T-helper 17 cell (primary cell): Measurements from ENCODE around the gene CDH4. TPM values are rescaled to one million over a fixed set of nuclear protein-coding genes. Genes with fewer than 3 reads are reported as not detected.

Source experiments
- ATAC-seq: fragments of 150-1000 bp; cut with Tn5 transposase; 2 replicates; pipeline ENCODE4 v1.10.0; 2021; ENCODE audit warnings: mild to moderate bottlenecking, moderate library complexity
- DNase-seq, 3 donors: peaks; one replicate each; pipeline versions ENCODE4 v3.0.0 to v3.0.0-alpha.2; 2020 to 2021
- H3K9me3 ChIP-seq: one replicate; pipeline ENCODE4 v1.7.0; 2013; ENCODE audit warnings: low read length, mild to moderate bottlenecking; ENCODE audit not compliant: control insufficient read depth, poor library complexity, severe bottlenecking
- H3K27ac Mint-ChIP-seq: one replicate; pipeline ENCODE4 v1.8.0; 2022; ENCODE audit warnings: mild to moderate bottlenecking, moderate library complexity, mixed read lengths
- H3K27me3 Mint-ChIP-seq: one replicate; pipeline ENCODE4 v1.8.0; 2022; ENCODE audit warnings: mixed read lengths
- H3K36me3 Mint-ChIP-seq: one replicate; pipeline ENCODE4 v1.8.0; 2022; ENCODE audit warnings: low read depth, mixed read lengths
- H3K4me1 Mint-ChIP-seq: one replicate; pipeline ENCODE4 v1.8.0; 2022; ENCODE audit warnings: mild to moderate bottlenecking, mixed read lengths
- H3K4me3 Mint-ChIP-seq: one replicate; pipeline ENCODE4 v1.8.0; 2022; ENCODE audit warnings: mild to moderate bottlenecking, moderate library complexity, mixed read lengths
- total RNA-seq, 4 donors: library from RNA in 2 of 4; stranded (reverse) in 2 of 4; gene quantifications; one replicate each; pipeline ENCODE4 v1.2.3 and lab custom pipeline; 2022 to 2026

CDH4 gene
- total RNA-seq, 2 donors from 2014 or later, result 0.55 to 0.67 TPM

DNA sequence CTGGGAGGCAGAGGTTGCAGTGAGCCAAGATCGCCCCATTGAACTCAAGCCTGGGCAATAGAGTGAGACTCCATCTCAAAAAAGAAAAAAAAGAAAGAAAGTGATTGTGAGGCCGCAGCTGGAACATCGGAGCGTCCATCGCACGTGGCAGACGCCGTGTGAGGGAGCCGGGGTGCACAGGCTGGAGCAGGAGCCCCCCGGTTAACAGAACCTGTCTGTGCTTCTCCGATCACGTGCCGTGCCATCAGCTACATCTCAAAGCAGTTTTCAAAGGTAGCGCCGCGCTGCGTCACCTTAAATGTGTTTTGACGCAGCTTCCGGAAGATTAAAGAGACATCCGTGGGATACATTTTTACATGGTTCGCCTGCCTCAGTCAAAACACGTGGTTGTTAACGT, 674.7 kb downstream of the CDH4 start:
- DNase-seq (no peak), ATAC-seq (no peak)
- H3K9me3 ChIP-seq, result no peaks in the 10 kb centered on the region
- Mint-ChIP-seq H3K27me3 (no peaks in the 10 kb centered on the region), H3K27ac (no peak overlapping the region), H3K4me1 (no peaks in the 10 kb centered on the region), H3K36me3 (no peaks in the 10 kb centered on the region), H3K4me3 (no peak overlapping the region)

DNA sequence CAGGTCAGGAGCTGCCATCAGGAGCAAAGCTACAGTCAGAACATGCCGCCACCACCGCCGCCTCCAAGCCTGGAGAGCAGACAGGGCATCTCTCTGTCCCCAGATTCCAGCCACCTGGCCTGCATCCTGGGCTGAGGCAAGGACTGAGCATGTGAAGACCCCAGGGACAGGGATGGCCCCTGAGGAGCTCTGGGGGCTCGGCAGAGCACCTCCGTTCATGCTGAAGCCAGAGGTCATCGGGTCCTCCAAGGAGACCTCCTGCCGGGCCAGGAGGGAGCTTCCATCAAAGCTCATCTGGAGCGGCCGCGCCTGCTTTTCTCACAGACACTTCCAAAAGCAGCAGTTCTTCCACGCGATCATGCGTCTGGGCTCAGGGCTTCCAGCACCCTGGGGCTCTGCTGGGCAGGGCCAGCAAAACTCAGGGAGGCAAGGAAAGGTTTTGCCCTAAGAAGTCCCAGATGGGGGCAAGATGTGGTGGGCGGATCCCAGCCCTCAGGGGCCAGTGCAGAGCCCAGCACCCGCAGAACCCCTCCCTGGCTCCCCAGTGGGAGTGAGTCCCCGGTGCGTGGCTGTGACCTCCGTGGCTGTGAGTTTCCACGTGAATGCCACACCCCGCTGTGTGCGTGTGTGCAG, 675.2 kb downstream of the CDH4 start:
- Mint-ChIP-seq H3K36me3 (no peaks in the 10 kb centered on the region), H3K4me3 (no peak overlapping the region), H3K27me3 (no peaks in the 10 kb centered on the region), H3K4me1 (no peaks in the 10 kb centered on the region), H3K27ac (no peak overlapping the region)
- H3K9me3 ChIP-seq, result no peaks in the 10 kb centered on the region
- peak in 1 of 3 donors; percentile 4 for DNase-seq
- ATAC-seq, result no peak

DNA sequence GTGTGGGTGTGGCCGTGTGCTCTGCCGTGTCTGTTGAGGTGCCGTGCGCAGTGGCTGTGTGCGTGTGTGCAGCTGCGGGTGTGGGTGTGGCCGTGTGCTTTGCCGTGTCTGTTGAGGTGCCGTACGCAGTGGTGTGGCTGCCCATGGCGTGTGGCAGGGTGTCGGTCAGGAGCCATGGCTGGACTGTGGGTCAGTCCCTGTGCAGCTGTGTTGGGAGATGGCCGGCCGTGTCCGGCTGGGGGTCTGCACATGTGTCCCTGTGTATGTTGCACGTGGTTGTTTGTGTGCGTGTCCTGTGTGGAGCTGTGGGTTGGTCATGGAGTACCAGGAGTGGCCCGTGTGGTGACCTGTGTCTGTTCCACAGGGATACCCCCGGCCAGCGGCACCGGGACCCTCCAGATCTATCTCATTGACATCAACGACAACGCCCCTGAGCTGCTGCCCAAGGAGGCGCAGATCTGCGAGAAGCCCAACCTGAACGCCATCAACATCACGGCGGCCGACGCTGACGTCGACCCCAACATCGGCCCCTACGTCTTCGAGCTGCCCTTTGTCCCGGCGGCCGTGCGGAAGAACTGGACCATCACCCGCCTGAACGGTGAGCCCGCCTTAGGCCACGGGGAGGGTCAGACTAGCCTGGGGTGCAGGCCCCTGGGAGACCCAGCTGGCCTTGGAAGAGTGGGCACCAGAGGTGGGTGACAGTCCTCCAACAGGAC, 675.9 kb downstream of the CDH4 start:
- Mint-ChIP-seq H3K27ac (no peak overlapping the region), H3K27me3 (no peaks in the 10 kb centered on the region)
- ATAC-seq, result no peak

DNA sequence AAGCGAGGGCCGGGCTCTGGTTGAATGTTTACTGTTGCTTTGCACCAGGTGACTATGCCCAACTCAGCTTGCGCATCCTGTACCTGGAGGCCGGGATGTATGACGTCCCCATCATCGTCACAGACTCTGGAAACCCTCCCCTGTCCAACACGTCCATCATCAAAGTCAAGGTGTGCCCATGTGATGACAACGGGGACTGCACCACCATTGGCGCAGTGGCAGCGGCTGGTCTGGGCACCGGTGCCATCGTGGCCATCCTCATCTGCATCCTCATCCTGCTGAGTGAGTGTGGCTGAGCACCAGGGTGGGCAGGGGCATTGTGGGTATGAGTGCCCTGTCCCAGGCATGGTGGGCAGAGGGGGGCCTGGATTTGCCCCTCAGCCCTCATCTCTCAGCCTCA, 677.5 kb downstream of the CDH4 start:
- no peaks in the 10 kb centered on the region for H3K9me3 ChIP-seq
- H3K27me3 Mint-ChIP-seq, result no peaks in the 10 kb centered on the region
- no peak overlapping the region for H3K27ac Mint-ChIP-seq
- H3K4me1 Mint-ChIP-seq, result no peaks in the 10 kb centered on the region
- no peak for ATAC-seq
- no peaks in the 10 kb centered on the region for H3K36me3 Mint-ChIP-seq
- DNase-seq, result no peak
- no peak overlapping the region for H3K4me3 Mint-ChIP-seq

More for the DNA sequence above, 675.9 kb downstream of the CDH4 start:
- Mint-ChIP-seq H3K4me3 (no peak overlapping the region), H3K4me1 (no peaks in the 10 kb centered on the region), H3K36me3 (no peaks in the 10 kb centered on the region)
- peak in 1 of 3 donors; percentile 8 for DNase-seq
- H3K9me3 ChIP-seq, result no peaks in the 10 kb centered on the region

DNA sequence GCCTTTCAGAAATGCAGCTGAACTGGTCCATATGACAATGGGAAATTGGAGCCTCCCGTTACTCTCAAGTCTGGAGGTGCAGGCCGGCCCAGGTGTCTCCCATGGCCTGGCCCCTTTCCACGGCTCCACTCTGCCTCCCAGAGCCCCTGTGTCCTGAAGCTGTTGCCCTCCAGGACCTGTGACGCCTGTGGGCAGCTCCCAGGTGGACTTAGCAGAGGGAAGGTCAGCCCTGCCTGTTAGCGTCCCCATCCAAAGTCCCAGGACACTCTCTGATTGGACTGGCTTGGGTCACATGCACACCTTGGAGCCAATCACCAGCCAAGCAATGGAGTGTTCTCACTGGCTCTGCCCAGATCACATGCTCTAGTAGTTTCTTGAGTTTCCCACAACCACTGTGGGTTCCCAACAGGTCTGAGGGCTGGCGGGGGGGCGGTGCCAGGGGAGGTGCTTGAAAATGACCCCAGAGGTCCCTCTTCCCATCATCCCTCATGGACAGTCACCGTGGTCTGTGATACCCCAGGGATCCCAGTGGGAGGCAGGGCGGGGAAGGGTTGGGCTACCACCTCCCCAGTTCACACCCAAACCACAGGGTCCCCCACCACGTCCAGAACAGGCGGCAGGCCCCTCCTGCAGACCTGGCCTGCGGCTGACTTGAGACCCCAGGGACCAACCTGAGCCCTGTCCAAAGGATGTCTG, 678.1 kb downstream of the CDH4 start:
- H3K27ac Mint-ChIP-seq, result no peak overlapping the region
- ATAC-seq, result no peak
- H3K36me3 Mint-ChIP-seq, result peaks cover 2% of the 10 kb centered on the region
- no peak for DNase-seq
- no peak overlapping the region for H3K4me3 Mint-ChIP-seq
- H3K9me3 ChIP-seq, result no peaks in the 10 kb centered on the region
- no peaks in the 10 kb centered on the region for H3K27me3 Mint-ChIP-seq
- H3K4me1 Mint-ChIP-seq, result peaks cover 3% of the 10 kb centered on the region

DNA sequence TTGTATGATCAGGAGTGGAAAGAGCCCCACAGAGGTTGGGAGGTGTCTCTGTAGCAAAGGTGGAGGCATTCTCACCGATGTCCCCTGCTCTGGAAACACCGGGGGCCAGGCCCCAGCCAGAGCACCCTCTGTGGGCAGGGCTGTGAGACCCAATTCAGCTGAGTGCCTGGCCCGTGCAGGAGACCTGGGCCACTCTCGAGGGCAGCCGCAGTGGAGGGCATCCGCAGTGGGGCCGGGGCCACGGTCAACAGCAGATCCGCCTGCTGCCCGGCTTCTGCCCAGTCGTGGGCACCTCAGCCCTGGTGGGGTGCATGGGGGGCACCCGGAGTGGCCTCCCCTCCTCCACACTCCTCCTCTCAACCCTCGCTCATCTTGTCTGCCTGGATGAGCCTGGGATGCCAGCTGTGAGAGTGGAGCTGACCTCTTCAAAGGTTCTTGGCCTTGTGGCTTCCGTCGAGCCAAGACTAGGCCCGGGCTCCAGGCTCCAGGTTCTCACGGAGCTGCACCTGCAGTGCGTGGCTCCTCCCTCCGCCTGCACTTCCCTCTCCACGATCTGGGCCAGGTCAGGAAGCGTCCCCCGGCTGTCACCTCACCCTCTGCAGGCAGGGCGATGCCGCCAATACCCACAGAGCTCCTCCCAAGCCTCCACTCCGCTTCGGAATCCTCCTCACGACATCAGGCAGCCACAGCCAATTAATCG, 678.9 kb downstream of the CDH4 start:
- H3K4me1 Mint-ChIP-seq, result peaks cover 3% of the 10 kb centered on the region
- DNase-seq, result peak in 1 of 3 donors; percentile 3
- H3K27me3 Mint-ChIP-seq, result no peaks in the 10 kb centered on the region
- no peak overlapping the region for H3K27ac Mint-ChIP-seq
- H3K9me3 ChIP-seq, result no peaks in the 10 kb centered on the region
- no peak overlapping the region for H3K4me3 Mint-ChIP-seq
- no peak for ATAC-seq
- peaks cover 2% of the 10 kb centered on the region for H3K36me3 Mint-ChIP-seq

DNA sequence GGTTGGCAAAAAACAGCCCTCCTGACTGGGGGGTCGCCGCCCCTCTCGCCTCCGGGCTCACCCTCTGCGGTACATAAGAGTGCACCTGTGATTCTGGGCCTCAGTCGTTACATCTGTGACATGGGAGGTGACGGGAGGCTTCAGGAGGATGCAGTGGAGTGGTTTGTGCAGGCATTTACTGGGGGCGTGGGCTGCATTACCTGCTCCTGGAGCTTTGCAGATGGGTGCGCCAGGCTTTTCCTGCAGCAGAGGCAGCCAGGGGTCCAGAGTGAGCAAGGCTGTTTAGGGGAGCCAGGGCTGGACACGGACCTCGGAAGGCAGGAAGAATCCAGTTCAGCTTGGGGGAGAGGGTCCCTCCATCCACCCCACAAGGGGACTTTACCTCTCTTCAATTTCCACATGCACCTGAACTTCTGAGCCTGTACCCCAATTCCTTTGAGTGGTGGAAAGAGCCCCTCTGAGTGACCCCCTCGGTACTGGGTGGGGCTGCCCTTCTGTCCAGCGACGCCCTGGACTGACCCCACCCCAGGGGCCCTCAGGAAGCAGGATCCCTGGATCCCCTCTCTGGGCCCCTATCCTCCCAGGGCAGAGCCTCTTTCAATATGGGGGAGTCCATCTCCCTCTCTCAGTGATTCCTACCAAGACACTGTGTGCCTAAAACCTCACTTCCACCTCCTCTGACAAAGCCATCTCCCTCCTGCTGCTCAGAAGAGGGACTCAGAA, 679.6 kb downstream of the CDH4 start:
- Mint-ChIP-seq H3K36me3 (peaks cover 2% of the 10 kb centered on the region), H3K27me3 (peaks cover 3% of the 10 kb centered on the region), H3K27ac (no peak overlapping the region), H3K4me1 (peaks cover 3% of the 10 kb centered on the region), H3K4me3 (no peak overlapping the region)
- ATAC-seq (no peak), DNase-seq (peak in 2 of 3 donors; percentile 1 to 5)
- H3K9me3 ChIP-seq, result no peaks in the 10 kb centered on the region

DNA sequence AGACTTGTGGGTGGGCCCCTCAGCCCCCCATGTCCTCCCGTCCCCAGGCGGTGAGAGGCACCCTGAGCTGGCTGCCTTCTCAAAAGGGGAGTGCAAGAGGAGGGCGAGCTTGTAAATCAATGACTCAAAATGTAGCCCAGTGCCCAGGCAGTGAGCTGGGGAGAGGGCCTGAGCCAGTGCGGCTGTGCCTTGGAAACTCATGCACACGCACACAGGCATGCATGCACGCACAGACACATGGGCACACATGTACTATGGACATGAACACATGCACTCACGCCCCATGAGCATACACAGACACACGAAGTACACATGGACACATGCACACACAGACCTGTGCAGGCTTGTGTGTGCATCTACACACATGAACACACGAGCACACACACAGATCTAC, 680.1 kb downstream of the CDH4 start:
- no peak for DNase-seq
- no peak for ATAC-seq
- Mint-ChIP-seq H3K27ac (no peak overlapping the region), H3K36me3 (peaks cover 2% of the 10 kb centered on the region), H3K4me3 (no peak overlapping the region), H3K27me3 (peaks cover 6% of the 10 kb centered on the region), H3K4me1 (peaks cover 3% of the 10 kb centered on the region)
- no peaks in the 10 kb centered on the region for H3K9me3 ChIP-seq

DNA sequence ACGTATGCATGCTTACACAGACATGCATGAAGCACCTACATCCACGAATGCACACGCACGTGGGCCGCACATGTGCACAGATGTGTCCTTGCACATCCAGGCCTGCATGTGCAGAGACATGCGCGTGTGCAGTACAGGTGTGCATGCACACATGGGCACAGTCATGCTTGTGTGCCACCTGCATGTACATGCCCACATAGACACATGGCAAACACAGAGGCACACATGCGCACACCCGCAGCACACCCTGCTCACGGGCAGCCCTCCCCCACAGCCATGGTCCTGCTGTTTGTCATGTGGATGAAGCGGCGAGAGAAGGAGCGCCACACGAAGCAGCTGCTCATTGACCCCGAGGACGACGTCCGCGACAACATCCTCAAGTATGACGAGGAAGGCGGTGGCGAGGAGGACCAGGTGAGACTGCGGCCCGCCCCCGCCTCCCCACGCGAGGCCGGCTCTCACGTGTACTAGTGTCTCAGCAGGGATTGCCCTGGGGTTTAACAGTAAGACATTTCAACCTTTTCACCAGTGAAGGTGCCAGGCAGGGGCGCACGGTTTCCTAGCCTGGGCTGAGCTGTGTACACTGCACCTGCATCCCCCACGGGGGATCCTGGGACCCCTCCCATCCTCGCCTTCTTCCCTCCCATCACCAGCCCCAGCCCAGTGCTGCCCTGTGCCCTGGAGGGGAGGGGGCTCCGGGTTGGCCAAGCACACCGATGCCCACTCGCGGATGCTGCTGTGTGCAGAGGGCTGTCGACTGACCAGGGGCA, 680.8 kb downstream of the CDH4 start:
- peaks cover 2% of the 10 kb centered on the region for H3K36me3 Mint-ChIP-seq
- peak in 2 of 3 donors; percentile 1 to 8 for DNase-seq
- no peak overlapping the region for H3K27ac Mint-ChIP-seq
- H3K27me3 Mint-ChIP-seq, result peaks cover 6% of the 10 kb centered on the region
- peaks cover 3% of the 10 kb centered on the region for H3K4me1 Mint-ChIP-seq
- no peak overlapping the region for H3K4me3 Mint-ChIP-seq
- no peak for ATAC-seq
- H3K9me3 ChIP-seq, result no peaks in the 10 kb centered on the region

DNA sequence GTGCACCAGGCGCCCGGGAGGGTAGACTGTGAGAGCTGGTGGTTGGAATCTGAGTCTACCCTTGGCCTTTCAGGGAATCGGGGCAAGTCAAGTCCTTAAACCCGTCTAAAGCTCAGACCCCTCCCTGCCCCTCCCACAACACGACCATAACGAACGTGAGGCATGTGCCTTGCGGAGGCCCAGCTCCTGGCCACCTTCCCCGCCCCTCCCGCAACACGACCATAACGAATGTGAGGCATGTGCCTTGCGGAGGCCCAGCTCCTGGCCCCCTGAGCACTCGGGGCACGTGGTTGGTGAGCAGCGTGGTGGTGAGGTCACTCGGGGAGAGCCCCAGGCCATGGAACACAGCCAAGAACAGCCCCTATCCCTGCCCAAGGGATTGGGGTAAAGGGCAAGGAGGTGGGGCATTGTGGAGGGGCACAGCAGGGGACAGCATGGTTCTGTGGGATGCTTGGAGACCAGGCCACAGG, 681.5 kb downstream of the CDH4 start:
- Mint-ChIP-seq H3K4me1 (peaks cover 3% of the 10 kb centered on the region), H3K4me3 (no peak overlapping the region), H3K27me3 (peaks cover 6% of the 10 kb centered on the region), H3K36me3 (peaks cover 2% of the 10 kb centered on the region), H3K27ac (no peak overlapping the region)
- ATAC-seq, result no peak
- no peak for DNase-seq
- no peaks in the 10 kb centered on the region for H3K9me3 ChIP-seq

DNA sequence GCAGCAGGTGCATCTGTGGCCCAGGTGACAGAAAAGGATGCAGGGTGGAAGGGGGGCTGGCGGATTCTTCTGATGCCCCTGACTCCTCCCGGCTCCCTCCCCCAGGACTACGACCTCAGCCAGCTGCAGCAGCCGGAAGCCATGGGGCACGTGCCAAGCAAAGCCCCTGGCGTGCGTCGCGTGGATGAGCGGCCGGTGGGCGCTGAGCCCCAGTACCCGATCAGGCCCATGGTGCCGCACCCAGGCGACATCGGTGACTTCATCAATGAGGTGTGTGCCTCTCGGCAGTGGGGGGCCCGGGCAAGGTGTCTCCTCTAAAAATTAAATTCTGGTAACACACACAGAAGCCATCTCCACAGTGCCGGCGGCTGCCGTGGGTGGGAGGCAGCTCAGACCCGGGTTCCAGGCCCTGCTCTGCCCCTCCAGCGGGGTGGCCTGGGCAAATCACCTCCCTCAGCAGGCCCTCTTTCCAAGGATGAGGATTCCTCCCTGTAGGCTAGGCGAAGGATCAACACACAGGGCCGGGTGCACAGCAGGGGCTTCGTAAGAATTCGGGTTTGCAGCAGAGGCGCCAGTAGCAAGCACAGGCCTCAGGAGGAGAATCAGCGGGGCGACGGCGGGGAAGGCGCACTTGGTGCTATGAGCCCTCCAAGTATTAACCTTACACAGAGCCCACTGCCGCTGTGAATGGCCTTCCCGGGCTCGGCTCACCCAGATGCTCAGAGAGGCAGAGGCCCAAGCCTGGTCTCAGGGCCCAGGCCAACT, 682.1 kb downstream of the CDH4 start:
- Mint-ChIP-seq H3K4me3 (no peak overlapping the region), H3K36me3 (peaks cover 2% of the 10 kb centered on the region), H3K27me3 (peaks cover 6% of the 10 kb centered on the region), H3K27ac (no peak overlapping the region), H3K4me1 (peaks cover 3% of the 10 kb centered on the region)
- DNase-seq (peak in 1 of 3 donors; percentile 8), ATAC-seq (no peak)
- H3K9me3 ChIP-seq, result no peaks in the 10 kb centered on the region
